ENCODE data around the gene AURKB. TPM values are rescaled to one million over a fixed set of nuclear protein-coding genes. Genes with fewer than 3 reads are reported as not detected.

Gene AURKB
- total RNA-seq, 1 donor from 2014 or later = 92.3 TPM

- intact Hi-C loops (cut with micrococcal nuclease) = no loop called here
- no peaks in the 10 kb centered on the region for H3K9me3 Mint-ChIP-seq
- no peak overlapping the region for H3K27ac Mint-ChIP-seq
- no peak overlapping the region for H3K4me3 Mint-ChIP-seq
- H3K36me3 Mint-ChIP-seq (ENCODE audit: low read depth) = peaks cover 65% of the 10 kb centered on the region
- H3K27me3 Mint-ChIP-seq = no peaks in the 10 kb centered on the region
- no peak for DNase-seq
- peaks cover 6% of the 10 kb centered on the region for H3K4me1 Mint-ChIP-seq
Observed at GRCh38 chr17:8237175-8237574, 26.8 kb upstream of the AURKB start.

GRCh38 chr17:8235676-8236075, 25.3 kb upstream of the AURKB start:
- Mint-ChIP-seq H3K27ac (no peak overlapping the region), H3K4me1 (peaks cover 6% of the 10 kb centered on the region), H3K36me3 (ENCODE audit: low read depth) (peaks cover 70% of the 10 kb centered on the region), H3K9me3 (no peaks in the 10 kb centered on the region), H3K4me3 (no peak overlapping the region), H3K27me3 (no peaks in the 10 kb centered on the region)
- intact Hi-C loops (cut with micrococcal nuclease) = no loop called here
- DNase-seq = no peak

DNA sequence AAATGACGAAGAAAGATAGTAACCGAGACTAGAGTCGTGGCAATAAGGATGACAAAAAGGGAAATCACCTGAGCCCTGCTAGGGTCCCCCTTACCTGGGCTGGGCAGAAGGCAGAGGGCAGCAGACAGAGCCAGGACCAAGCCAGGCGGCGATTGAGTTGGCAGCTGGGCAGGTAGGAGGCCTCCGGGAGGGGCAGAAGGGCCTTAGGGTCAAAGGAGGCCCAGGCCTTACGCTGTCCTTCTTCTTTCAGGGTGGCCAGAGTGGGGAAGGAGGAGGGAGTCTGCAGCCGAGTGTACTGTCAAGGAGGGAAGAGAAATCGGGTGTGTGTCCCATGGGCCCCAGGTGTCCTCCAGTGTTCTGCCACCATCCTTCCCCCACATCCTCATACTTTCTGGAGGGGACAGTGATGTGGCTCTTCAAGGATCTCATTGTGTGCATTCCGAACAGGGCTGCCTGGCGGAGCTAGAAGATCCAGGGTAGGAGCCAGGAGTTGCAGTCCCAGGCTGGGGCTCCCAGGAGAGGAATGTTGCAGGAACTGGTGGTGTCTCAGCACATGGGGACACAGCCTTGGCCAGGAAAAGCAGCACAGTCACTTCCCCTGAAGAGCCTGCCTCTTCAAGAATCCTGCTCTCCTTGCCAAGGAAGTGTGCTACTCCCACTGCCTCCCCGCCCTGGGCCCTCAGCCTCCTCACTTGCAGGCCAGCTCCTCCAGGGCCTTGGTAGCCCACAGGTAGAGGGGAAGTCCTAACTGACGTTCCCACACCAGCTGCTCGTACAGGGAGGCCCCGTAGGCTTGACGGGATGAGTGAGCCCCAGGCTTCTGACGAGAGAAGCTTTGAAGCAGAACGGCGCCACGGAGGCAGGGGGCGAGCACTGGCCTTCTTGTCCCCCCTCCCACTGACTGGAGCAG, 24.2 kb upstream of the AURKB start:
- Mint-ChIP-seq H3K27me3 (no peaks in the 10 kb centered on the region), H3K27ac (no peak overlapping the region), H3K4me1 (peaks cover 6% of the 10 kb centered on the region), H3K4me3 (no peak overlapping the region), H3K9me3 (no peaks in the 10 kb centered on the region), H3K36me3 (ENCODE audit: low read depth) (peaks cover 72% of the 10 kb centered on the region)
- no peak for DNase-seq
- intact Hi-C loops (cut with micrococcal nuclease) = no loop called here

DNA sequence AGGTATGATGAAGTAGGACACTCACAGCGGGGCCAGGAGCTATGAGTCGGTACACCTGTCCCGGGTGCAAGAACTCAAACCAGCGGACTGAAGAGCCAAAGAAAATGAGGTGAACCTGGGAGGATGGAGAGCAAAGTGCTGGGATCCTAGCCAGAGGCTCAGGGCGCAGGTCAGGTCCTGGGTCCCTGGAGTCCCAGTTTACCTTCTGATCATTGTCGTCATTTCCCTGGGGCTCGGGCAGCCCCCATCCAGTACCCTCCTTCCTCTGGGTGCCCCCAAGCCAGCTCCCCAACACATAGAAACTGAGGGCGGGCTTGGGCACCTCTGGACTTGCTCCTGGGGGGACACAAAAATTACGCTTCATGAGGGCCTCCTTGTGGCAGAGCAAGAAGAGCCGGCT, 21.3 kb upstream of the AURKB start:
- Mint-ChIP-seq H3K9me3 (no peaks in the 10 kb centered on the region), H3K4me1 (peaks cover 8% of the 10 kb centered on the region), H3K4me3 (no peak overlapping the region), H3K27me3 (no peaks in the 10 kb centered on the region), H3K36me3 (ENCODE audit: low read depth) (peaks cover 74% of the 10 kb centered on the region), H3K27ac (no peak overlapping the region)
- no peak for DNase-seq
- intact Hi-C loops (cut with micrococcal nuclease) = no loop called here

- no peak for DNase-seq
- peaks cover 4% of the 10 kb centered on the region for H3K27me3 Mint-ChIP-seq
- peak overlapping the region; percentile 34 for H3K4me3 Mint-ChIP-seq
- no peaks in the 10 kb centered on the region for H3K9me3 Mint-ChIP-seq
- intact Hi-C loops (cut with micrococcal nuclease) = no loop called here
- peak overlapping the region; percentile 70 for H3K27ac Mint-ChIP-seq
- H3K4me1 Mint-ChIP-seq = peaks cover 42% of the 10 kb centered on the region
- peaks cover 53% of the 10 kb centered on the region for H3K36me3 Mint-ChIP-seq (ENCODE audit: low read depth)
Observed at GRCh38 chr17:8227238-8227581, 16.8 kb upstream of the AURKB start.

DNA sequence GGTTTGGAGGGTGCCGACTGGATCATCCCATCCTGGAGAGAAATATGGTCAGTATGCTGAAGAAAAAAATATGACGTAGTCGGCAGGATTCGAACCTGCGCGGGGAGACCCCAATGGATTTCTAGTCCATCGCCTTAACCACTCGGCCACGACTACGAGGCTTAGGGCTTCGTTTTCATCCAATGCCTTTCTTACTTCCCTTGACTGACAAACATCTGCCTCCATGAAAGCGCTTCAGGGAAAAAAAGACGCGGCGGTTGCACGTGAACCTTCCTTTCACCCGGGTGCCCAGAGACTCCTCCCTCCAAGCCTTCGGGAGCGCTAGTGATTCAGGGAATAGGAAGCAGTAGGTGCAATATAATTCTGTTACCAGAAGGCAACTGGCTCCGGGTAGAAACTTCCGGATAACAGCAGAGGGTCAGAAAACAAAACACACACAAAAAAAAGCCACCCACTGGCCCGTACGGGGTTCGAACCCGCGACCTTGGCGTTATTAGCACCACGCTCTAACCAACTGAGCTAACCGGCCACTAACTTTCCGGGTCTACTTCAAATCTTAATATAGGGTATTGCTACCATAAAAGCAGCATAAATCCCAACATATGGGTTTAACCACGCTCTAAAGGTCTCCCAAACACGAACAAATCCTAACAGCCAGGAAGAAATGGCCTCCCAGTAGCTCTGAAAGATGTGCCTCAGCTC, 16.3 kb upstream of the AURKB start:
- intact Hi-C loops (cut with micrococcal nuclease) = loop anchor here (1.0 kb wide), 2 partner anchors 21 to 88 kb away; no protein-coding TSS in a partner anchor
- Mint-ChIP-seq H3K9me3 (no peaks in the 10 kb centered on the region), H3K27me3 (peaks cover 6% of the 10 kb centered on the region), H3K4me3 (peak overlapping the region; percentile 59), H3K4me1 (peaks cover 46% of the 10 kb centered on the region), H3K36me3 (ENCODE audit: low read depth) (peaks cover 52% of the 10 kb centered on the region), H3K27ac (peak overlapping the region; percentile 70)
- DNase-seq = peak; percentile 81

GRCh38 chr17:8225813-8226535, 15.6 kb upstream of the AURKB start:
- intact Hi-C loops (cut with micrococcal nuclease) = loop anchor here (1.0 kb wide), 2 partner anchors 21 to 88 kb away; no protein-coding TSS in a partner anchor
- H3K36me3 Mint-ChIP-seq (ENCODE audit: low read depth) = peaks cover 45% of the 10 kb centered on the region
- peaks cover 49% of the 10 kb centered on the region for H3K4me1 Mint-ChIP-seq
- H3K9me3 Mint-ChIP-seq = no peaks in the 10 kb centered on the region
- H3K27ac Mint-ChIP-seq = peak overlapping the region; percentile 70
- peaks cover 6% of the 10 kb centered on the region for H3K27me3 Mint-ChIP-seq
- DNase-seq = peak; percentile 91
- H3K4me3 Mint-ChIP-seq = peak overlapping the region; percentile 59

GRCh38 chr17:8224891-8225812, 14.8 kb upstream of the AURKB start:
- Mint-ChIP-seq H3K27me3 (peaks cover 7% of the 10 kb centered on the region), H3K4me3 (peak overlapping the region; percentile 98), H3K27ac (peak overlapping the region; percentile 74), H3K4me1 (peaks cover 53% of the 10 kb centered on the region), H3K9me3 (no peaks in the 10 kb centered on the region), H3K36me3 (ENCODE audit: low read depth) (peaks cover 42% of the 10 kb centered on the region)
- intact Hi-C loops (cut with micrococcal nuclease) = no loop called here
- DNase-seq = peak; percentile 65

DNA sequence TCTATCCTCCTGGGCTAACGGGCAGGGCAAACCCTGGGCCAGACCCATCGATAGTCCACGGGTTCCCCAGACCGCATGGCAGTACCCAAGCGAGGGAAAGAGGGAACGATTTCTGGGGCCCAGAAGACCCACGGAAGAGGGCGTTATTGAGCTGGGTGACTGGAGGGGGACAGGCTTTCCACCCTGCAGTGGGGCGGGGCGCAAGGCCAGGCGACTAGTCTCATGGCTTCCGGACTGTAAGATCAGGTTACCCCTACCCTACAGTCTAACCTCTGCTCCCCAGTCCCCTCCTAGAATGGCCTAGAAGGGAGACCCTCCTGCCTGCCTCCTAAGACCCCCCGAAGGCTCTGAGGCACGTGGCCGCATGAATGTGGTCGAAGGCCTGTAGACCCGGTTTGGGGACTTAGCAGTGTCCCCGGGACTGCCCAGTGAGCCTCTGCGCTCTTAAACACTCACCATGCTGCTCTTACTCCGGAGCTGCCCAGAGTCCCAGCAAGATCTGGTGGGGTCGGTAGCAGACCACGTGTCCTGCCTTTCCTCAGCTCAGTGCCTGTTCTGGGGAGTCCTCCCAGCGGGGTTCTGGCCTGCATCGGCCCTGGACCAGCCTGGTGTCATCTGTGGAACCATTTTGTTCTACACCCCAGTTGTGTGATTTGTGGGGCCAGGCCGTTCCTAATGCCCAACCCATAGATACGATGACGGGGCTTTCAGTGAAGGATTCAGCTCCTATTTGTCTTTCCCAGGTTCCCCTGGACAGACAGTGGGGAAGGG, 13.2 kb upstream of the AURKB start:
- intact Hi-C loops (cut with micrococcal nuclease) = loop anchor here (2.0 kb wide), 2 partner anchors 65 to 77 kb away; partner anchors contain the start of gene RANGRF
- peak overlapping the region; percentile 98 for H3K4me3 Mint-ChIP-seq
- peak; percentile 86 for DNase-seq
- H3K9me3 Mint-ChIP-seq = no peaks in the 10 kb centered on the region
- peaks cover 7% of the 10 kb centered on the region for H3K27me3 Mint-ChIP-seq
- peaks cover 31% of the 10 kb centered on the region for H3K36me3 Mint-ChIP-seq (ENCODE audit: low read depth)
- H3K27ac Mint-ChIP-seq = peak overlapping the region; percentile 93
- H3K4me1 Mint-ChIP-seq = peaks cover 56% of the 10 kb centered on the region

DNA sequence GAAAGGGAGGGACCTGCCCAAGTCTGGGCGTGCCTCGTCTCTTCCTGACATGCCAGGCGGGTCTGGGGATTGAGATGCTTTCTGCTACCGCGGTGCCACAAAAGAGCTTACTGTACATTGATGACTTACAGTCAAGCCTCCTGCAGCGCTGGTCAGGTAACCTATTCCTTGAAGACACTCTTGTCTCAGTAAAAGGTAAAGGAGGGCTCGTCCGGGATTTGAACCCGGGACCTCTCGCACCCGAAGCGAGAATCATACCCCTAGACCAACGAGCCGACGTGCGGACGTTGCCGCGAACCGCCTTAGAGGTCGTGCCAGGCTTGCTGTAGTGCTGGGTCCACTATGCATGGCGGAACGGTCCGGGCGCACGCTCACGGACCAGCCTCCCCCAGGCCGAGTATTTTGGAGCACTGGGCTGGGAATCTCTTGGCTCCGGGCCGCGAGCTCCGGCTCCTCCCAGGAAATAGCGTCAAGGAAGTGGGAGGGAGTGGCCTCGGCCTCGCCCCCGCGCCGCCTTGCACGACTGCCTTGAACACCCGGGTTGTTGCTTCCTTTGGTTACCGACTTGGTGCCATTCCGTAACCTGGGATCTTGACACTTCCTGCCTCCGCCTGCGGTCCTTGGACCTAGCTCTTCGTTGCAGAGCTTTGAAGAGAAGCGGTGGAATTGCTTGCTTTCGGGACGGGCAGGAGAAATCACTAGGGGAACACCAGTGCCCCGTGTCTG, 12.4 kb upstream of the AURKB start:
- intact Hi-C loops (cut with micrococcal nuclease) = loop anchor here (1.0 to 2.0 kb wide), 8 partner anchors 12 to 102 kb away; partner anchors contain the start of genes AURKB, PFAS and RANGRF
- H3K4me1 Mint-ChIP-seq = peaks cover 60% of the 10 kb centered on the region
- peak; percentile 96 for DNase-seq
- peaks cover 27% of the 10 kb centered on the region for H3K36me3 Mint-ChIP-seq (ENCODE audit: low read depth)
- H3K4me3 Mint-ChIP-seq = peak overlapping the region; percentile 98
- peaks cover 7% of the 10 kb centered on the region for H3K27me3 Mint-ChIP-seq
- peak overlapping the region; percentile 93 for H3K27ac Mint-ChIP-seq
- no peaks in the 10 kb centered on the region for H3K9me3 Mint-ChIP-seq

DNA sequence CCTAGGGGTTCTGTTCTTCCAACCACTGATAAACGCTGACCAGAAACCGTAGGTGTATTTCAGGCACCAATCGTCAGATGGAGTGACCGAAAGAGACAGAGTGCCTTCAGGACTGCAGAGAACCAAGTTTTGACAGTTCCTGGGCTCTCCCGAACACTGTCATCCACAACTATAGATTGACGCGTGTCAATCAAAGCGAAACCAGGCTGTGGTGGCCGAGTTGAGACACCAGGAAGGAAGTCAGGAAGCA, 11.9 kb upstream of the AURKB start:
- Mint-ChIP-seq H3K4me1 (peaks cover 57% of the 10 kb centered on the region), H3K4me3 (peak overlapping the region; percentile 98), H3K27me3 (peaks cover 7% of the 10 kb centered on the region), H3K27ac (peak overlapping the region; percentile 93), H3K9me3 (no peaks in the 10 kb centered on the region), H3K36me3 (ENCODE audit: low read depth) (peaks cover 22% of the 10 kb centered on the region)
- DNase-seq = no peak
- intact Hi-C loops (cut with micrococcal nuclease) = loop anchor here (1.0 to 2.0 kb wide), 8 partner anchors 12 to 102 kb away; partner anchors contain the start of genes AURKB, PFAS and RANGRF

All from activated CD4-positive, alpha-beta T cell treated with anti-CD3 and anti-CD28 coated beads, Interleukin-2, amount 10 ng/mL, durations not matched to agents 24 days and 14 days (primary cell).